ENCODE measurements around the gene FKBP11. TPM values are rescaled to one million over a fixed set of nuclear protein-coding genes. Genes with fewer than 3 reads are reported as not detected.

The FKBP11 gene
- total and polyA plus RNA-seq, 3 donors from 2014 or later = 13.4 to 22.4 (median 16.4) TPM

DNA sequence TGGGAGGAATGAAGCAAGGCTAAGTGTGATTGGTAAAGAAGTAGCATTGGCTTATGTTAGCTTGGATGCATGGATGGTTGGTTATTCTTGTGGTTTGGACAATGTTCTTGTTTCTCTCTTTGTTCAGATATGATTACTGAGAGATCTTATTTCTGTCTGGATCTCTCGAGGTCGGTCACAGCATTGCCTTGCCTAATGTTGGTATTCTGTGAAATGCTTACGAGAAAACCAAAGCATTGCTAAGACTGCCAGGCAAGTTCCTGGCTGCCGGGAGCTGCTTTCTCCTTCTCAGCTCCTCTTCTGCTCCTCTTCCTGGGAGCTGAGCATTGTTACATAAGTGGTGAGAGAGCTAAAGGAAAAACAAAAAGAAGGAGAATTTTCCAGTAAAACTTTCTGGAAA lies 52.2 kb downstream of the FKBP11 start:
- intact Hi-C loops (cut with DNase I; ENCODE audit: low total_unique reads) = no loop called here
- Histone ChIP-seq H3K4me3 (no peak overlapping the region), H3K27me3 (no peaks in the 10 kb centered on the region), H3K9me3 (no peaks in the 10 kb centered on the region), H3K27ac (no peak overlapping the region), H3K36me3 (ENCODE audit: low read depth, missing control alignments) (no peaks in the 10 kb centered on the region), H3K4me1 (peaks cover 4% of the 10 kb centered on the region)
- DNase-seq = no peak
- 60 to 65% methylated on average over 4 of the region's 4 CpGs for WGBS, 2 donors
- TF ChIP-seq POLR2A (IDR thresholded peaks at IDR 0.05) (no peak), CTCF (IDR thresholded peaks at IDR 0.05) (no peak)

Small RNA genes lying within 50 kb of the gene (small RNA-seq; reads per million reads assigned to genes)
- 0 reads per million in 2 donors for gene AC073610.1
- gene RNU6-600P = 0 reads per million in 2 donors

Other genes starting within 250 kb of the FKBP11 start
- 10 to 100 TPM; 84.8 to 98.4 TPM for gene KANSL2, start 243.3 kb downstream of the FKBP11 start, total RNA-seq
- gene KANSL2, start 243.3 kb downstream of the FKBP11 start, polyA plus RNA-seq (ENCODE audit: insufficient read depth, low read depth, low replicate concordance) = 57.0 TPM
- gene CCNT1, start 208.8 kb downstream of the FKBP11 start, total RNA-seq = 10 to 100 TPM; 50.2 to 53.5 TPM
- gene CCNT1, start 208.8 kb downstream of the FKBP11 start, polyA plus RNA-seq (ENCODE audit: insufficient read depth, low read depth, low replicate concordance) = 42.0 TPM
- 10 to 100 TPM; 24.5 to 26.3 TPM for gene ADCY6, start 136.4 kb downstream of the FKBP11 start, total RNA-seq
- gene ADCY6, start 136.4 kb downstream of the FKBP11 start, polyA plus RNA-seq (ENCODE audit: insufficient read depth, low read depth, low replicate concordance) = 16.5 TPM
- 10 to 100 TPM; 17.2 to 19.3 TPM for gene CACNB3, start 107.0 kb downstream of the FKBP11 start, total RNA-seq
- gene CACNB3, start 107.0 kb downstream of the FKBP11 start, polyA plus RNA-seq (ENCODE audit: insufficient read depth, low read depth, low replicate concordance) = 20.1 TPM
- 10 to 100 TPM; 85.0 to 96.1 TPM for gene DDX23, start 73.3 kb downstream of the FKBP11 start, total RNA-seq
- 69.4 TPM for gene DDX23, start 73.3 kb downstream of the FKBP11 start, polyA plus RNA-seq (ENCODE audit: insufficient read depth, low read depth, low replicate concordance)
- gene RND1, start 59.6 kb downstream of the FKBP11 start, total RNA-seq = 1 to 10 TPM in 1 of 2 donors, under 1 TPM in 1; 0.81 to 1.1 TPM
- 1.2 TPM for gene RND1, start 59.6 kb downstream of the FKBP11 start, polyA plus RNA-seq (ENCODE audit: insufficient read depth, low read depth, low replicate concordance)
- 10 to 100 TPM; 78.3 to 92.9 TPM for gene ARF3, start 32.0 kb upstream of the FKBP11 start, total RNA-seq
- gene ARF3, start 32.0 kb upstream of the FKBP11 start, polyA plus RNA-seq (ENCODE audit: insufficient read depth, low read depth, low replicate concordance) = 134 TPM
- gene WNT10B, start 46.2 kb upstream of the FKBP11 start, total RNA-seq = 1 to 10 TPM; 1.1 to 3.1 TPM
- 1.8 TPM for gene WNT10B, start 46.2 kb upstream of the FKBP11 start, polyA plus RNA-seq (ENCODE audit: insufficient read depth, low read depth, low replicate concordance)
- gene WNT1, start 52.8 kb upstream of the FKBP11 start, total RNA-seq = 1 to 10 TPM; 1.2 to 1.4 TPM
- gene WNT1, start 52.8 kb upstream of the FKBP11 start, polyA plus RNA-seq (ENCODE audit: insufficient read depth, low read depth, low replicate concordance) = 0.62 TPM
- gene DDN, start 73.9 kb upstream of the FKBP11 start, total RNA-seq = under 1 TPM; 0.31 to 0.55 TPM
- 0.96 TPM for gene DDN, start 73.9 kb upstream of the FKBP11 start, polyA plus RNA-seq (ENCODE audit: insufficient read depth, low read depth, low replicate concordance)
- 10 to 100 TPM; 52.7 to 59.6 TPM for gene PRKAG1, start 93.3 kb upstream of the FKBP11 start, total RNA-seq
- gene PRKAG1, start 93.3 kb upstream of the FKBP11 start, polyA plus RNA-seq (ENCODE audit: insufficient read depth, low read depth, low replicate concordance) = 80.7 TPM
- 100 to 1,000 TPM; 148 to 169 TPM for gene KMT2D, start 135.3 kb upstream of the FKBP11 start, total RNA-seq
- gene KMT2D, start 135.3 kb upstream of the FKBP11 start, polyA plus RNA-seq (ENCODE audit: insufficient read depth, low read depth, low replicate concordance) = 67.1 TPM
- 1 to 10 TPM; 1.7 to 5.9 TPM for gene RHEBL1, start 144.5 kb upstream of the FKBP11 start, total RNA-seq
- gene RHEBL1, start 144.5 kb upstream of the FKBP11 start, polyA plus RNA-seq (ENCODE audit: insufficient read depth, low read depth, low replicate concordance) = 1.5 TPM
- 100 to 1,000 TPM in 1 of 2 donors, 10 to 100 TPM in 1; 97.6 to 148 TPM for gene DHH, start 169.3 kb upstream of the FKBP11 start, total RNA-seq
- gene DHH, start 169.3 kb upstream of the FKBP11 start, polyA plus RNA-seq (ENCODE audit: insufficient read depth, low read depth, low replicate concordance) = 40.0 TPM
- gene LMBR1L, start 185.4 kb upstream of the FKBP11 start, total RNA-seq = 100 to 1,000 TPM; 223 to 265 TPM
- 178 TPM for gene LMBR1L, start 185.4 kb upstream of the FKBP11 start, polyA plus RNA-seq (ENCODE audit: insufficient read depth, low read depth, low replicate concordance)
- 1,000 to 10,000 TPM in 1 of 2 donors, 100 to 1,000 TPM in 1; 642 to 1,178 TPM for gene TUBA1B, start 205.9 kb upstream of the FKBP11 start, total RNA-seq
- 894 TPM for gene TUBA1B, start 205.9 kb upstream of the FKBP11 start, polyA plus RNA-seq (ENCODE audit: insufficient read depth, low read depth, low replicate concordance)

Measured in testis (tissue), 3 donors.